Measurements from ENCODE around the gene NSMCE1.
"Not testable (repeated sequence)": the region's sequence is repeated elsewhere in the genome, so short reads cannot be mapped to it uniquely, and the experiment has no call there.

NSMCE1 gene

DNA sequence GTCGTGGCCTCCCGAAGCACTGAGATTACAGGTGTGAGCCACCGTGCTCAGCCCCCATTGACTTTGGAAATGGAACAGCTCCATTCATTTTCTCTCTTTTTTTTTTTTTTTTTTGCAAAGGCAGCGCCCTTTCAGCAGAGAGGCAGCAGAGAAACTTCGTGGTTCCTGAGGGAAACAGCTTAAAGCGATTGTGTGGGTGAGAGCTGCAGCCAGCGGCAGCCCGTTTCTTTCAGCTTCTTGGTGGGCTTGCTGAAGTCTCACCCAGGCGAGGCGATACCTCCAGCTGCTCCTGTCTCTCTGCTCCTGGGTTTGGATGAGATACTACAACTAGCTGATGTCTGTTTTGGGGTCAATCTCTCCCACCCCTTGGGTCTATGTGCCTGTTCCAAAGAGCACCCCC is 57.5 kb downstream of the NSMCE1 start:
- no peak for DNase-seq

DNA sequence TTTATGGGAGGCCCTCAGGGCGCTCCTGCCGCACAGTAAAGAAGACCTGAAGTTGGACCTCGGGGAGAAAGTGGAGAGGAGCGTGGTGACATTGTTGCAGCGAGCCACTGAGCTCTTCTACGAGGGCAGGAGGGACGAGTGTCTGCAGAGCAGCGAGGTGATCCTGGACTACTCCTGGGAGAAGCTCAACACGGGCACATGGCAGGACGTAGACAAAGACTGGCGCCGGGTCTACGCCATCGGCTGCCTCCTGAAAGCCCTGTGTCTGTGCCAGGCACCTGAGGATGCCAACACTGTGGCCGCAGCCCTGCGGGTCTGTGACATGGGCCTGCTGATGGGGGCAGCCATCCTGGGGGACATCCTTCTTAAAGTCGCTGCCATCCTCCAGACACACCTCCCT is 58.4 kb downstream of the NSMCE1 start:
- no peak for DNase-seq

DNA sequence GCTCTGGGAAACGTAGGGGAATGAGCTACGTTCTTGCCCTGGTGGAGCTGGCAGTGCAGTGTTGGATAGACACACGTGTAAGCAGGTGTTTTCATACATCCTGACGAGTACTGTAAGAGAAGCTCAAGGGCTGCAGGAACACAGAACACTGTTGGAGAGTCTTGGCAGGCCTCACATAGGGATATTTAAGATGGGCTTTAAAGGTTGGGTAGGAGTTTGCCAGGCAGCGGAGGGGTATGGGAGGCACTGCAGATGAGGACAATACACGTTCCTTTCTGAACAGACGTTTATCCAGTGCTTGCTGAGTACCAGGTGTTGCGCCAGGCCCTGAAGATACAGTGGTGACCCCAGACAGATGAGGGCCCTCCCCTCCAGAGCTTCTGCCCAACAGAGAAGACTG is 59.0 kb downstream of the NSMCE1 start:
- DNase-seq: no peak

GRCh38 chr16:27208796-27209195 is 59.8 kb downstream of the NSMCE1 start:
- DNase-seq: no peak

GRCh38 chr16:27208081-27208680 is 60.4 kb downstream of the NSMCE1 start:
- no peak for DNase-seq

DNA sequence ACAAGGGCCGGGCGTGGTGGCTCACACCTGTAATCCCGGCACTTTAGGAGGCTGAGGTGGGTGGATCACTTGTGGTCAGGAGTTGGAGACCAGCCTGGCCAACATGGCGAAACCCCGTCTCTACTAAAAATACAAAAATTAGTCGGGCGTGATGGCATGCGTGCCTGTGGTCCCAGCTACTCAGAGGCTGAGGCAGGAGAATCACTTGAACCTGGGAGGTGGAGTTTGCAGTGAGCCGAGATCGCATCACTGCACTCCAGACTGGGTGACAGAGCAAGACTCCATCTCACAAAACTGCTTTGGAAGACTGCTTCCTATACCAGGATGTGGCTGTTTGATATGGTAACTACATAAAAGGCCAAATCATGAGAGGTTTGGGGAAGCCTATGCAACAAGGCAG is 61.5 kb downstream of the NSMCE1 start:
- DNase-seq: not testable (repeated sequence)

DNA sequence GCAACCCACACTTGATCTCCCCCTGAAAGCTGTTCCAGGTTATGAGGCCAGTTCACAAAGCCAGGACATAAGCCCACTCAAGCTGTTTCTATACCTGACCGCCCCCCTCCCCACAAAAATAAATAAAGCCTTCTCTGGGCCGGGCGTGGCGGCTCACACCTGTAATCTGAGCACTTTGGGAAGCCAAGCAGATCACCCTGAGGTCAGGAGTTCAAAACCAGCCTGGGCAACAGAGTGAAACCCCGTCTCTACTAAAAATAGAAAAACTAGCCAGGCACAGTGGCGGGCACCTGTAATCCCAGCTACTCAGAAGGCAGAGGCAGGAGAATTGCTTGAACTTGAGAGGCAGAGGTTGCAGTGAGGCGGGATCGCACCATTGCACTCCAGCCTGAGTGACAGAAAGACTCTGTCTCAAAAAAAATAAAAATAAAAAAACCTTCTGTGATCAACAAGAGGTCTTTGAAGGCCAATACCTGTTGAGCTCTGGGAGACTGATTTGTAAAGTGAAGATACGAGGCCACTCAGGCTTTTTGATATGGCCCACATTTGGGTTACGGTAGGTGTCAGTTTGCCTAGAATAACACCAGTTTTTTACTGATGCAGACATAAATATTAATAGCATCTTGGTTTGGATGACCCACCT is 63.0 kb downstream of the NSMCE1 start:
- no peak for DNase-seq

DNA sequence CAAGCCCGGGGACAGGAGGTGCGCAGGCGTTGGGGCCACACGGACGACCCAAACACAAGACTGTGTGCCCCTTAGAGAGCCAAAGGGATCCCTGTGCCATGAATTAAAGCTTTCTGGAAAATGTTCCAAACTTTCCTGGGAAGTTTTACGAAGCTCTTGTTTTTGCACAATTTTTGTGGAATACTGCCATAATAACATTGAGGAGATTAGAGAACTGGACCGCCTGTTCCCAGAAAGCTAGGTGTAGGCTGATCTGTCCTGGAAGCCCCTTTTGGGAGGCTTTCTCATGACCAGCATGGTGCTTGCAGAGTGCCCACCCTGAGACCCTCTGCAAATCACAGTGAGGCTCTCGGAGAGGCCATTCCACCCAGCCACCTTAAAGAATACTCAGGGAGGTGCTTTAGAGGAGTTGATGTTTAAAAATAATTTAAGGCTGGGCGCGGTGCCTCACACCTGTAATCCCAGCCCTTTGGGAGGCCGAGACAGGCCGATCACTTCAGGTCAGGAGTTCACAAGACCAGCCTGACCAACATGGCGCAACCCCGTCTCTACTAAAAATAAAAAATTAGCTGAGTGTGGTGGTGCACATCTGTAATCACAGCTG is 64.2 kb downstream of the NSMCE1 start:
- DNase-seq: no peak

DNA sequence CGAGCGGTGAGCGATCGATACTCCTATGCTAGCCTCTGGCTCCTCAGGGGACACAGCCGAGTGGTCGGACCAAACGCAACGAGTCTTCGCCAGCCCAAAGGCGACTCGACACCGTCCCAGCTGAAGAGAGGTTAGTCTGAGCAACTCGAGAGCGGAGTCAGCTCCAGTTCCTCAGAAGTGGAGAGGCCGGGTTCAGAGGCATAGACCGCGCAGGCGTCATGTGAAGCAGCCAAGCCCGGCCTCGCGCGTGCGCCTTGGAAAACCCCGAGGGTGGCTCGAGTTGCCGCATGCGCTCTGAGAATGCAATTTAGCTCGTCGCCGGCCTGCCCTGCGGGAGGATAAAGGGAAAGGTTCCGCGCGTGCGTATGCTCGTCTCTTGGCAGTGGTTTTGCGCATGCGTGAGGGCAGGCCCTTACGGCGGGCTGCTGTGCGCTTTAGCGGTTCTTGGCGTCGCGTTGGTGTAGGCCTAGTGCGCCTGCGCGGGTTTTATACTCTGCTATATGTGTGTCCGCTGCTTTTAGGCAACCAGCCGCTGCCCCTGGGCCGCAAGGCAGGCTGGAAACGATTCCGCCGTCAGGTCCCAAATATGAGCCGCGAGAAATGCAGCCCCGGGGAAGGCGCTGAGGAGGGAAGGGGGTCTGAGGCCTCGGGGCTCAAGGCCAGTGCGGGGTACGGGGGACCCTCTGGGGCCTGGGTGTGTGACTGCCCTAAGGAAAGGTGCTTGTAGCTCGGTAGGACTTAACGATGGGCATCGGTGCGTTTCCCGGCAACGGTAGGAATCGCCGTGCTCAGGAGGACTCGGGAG is 64.9 kb downstream of the NSMCE1 start, which contains the start of gene KDM8:
Gene KDM8, plus strand, starts transcription at position 20 of the 805 bp plus-strand sequence. CDS start 6,598 bp downstream, outside the sequence.
- peak; percentile 99 for DNase-seq

GRCh38 chr16:27202923-27203506 is 65.6 kb downstream of the NSMCE1 start:
- DNase-seq: no peak

- DNase-seq: not testable (repeated sequence)
These were observed 67.7 kb downstream of the NSMCE1 start for GRCh38 chr16:27200914-27201313.

DNA sequence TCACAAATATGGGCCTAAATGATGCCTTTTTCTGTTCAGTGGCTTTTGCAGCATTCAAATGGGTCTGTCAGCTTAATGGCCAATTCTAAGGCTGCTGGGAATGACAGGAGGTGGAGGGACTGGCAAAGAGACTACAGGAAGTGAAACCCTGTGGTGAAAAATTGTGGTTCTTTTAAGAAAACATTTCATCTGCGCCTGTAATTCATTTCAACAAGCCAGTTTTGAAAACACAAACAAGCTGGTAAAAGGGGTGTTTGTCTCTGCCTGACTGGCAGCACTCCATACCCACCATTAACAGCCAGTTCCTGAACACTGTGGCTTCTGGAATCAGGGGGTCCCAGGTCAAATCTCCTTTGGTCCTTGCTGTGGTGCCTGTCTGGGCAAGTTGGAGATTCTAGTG is 68.8 kb downstream of the NSMCE1 start:
- no peak for DNase-seq

DNA sequence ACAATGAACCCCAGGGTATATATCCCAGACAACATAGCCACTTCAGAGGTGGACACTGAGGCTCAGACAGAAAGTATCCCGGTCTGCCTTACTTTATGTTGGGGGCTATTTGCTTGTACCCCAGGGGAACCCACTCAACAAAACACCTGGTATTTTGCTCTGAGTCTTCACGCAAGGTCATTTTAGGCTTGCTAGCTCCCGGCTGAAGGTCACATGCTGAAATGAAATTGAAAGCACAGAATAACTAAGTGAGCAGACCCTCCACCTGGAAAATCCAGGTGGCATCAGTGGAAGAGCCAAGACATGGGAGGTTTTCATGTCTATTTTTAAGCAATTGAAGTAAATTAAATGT is 69.4 kb downstream of the NSMCE1 start:
- no peak for DNase-seq

GRCh38 chr16:27198451-27199234 is 69.9 kb downstream of the NSMCE1 start:
- DNase-seq: no peak

DNA sequence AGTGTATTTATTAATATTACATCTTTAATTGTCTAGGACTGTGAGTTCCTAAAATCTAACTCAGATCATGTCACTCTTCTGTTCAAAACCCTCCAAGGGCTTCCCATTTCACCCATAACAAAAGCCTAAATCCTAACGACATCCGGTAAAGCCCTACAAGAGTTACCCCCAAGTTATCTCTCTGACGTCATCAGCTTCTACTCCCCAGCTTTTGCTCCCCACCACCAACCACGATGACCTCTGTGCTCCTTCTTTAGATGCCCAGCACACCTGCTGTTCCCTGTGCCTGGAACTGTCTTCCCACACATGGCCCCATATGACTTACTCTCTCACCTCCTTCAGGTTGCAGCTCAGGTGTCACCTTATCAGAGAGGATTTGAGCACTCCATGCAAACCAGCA is 71.6 kb downstream of the NSMCE1 start:
- DNase-seq: no peak

DNA sequence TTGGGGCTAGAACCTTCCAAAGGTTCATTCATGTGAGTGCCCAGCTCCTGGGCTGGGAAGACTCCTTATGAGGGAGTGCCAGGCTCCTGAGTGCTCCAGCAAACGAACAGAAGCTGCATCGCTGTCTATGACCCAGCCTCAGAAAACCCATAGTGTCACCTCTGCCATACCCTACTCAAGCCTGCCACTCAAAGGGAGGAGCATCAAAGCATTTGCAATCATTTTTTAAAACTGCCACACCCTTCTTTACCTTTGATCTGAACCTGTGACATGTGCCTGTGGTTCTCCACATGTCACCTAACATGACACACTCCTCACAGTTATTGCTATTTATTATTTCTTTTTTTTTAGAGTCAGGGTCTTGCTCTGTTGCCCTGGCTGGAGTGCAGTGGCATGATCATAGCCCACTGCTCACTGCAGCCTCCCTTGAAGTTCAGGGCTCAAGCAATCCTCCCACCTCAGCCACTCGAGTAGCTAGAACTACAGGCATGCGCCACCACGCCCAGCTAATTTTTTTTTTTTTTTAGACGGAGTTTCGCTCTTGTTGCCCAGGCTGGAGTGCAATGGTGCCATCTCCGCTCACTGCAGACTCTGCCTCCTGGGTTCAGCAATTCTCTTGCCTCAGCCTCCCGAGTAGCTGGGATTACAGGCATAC is 72.5 kb downstream of the NSMCE1 start:
- no peak for DNase-seq

- DNase-seq: no peak
These were observed 73.4 kb downstream of the NSMCE1 start for GRCh38 chr16:27195076-27195741.

DNA sequence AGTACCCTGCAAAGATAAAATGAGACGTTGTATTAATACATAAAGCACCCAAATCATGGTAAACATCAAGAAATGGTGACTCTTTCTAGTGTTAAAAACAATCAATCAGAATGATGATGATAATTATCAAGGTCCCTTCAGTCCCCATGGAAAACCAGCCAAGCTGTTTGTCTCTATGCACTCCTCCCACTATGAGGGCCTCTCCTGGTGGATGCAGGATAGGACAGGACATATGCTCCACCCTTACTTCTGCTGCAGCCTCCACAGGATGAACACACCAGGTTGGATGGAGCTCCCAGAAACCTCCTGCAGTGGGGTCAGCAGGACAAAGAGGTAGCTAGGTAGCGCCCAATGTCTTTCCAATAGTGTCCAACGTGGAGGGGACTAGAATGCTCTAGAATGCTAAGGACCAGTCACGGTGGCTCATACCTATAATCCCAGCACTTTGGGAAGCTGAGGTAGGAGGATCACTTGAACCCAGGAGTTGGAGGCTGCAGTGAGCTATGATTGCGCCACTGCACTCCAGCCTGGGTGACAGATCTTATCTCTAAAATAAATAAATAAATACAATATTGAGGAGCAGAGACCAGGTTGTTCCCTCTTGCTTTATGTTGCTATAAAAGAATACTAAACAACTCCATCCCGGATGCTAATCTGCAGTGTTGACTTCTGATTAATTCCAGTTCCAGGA is 75.1 kb downstream of the NSMCE1 start:
- no peak for DNase-seq

DNA sequence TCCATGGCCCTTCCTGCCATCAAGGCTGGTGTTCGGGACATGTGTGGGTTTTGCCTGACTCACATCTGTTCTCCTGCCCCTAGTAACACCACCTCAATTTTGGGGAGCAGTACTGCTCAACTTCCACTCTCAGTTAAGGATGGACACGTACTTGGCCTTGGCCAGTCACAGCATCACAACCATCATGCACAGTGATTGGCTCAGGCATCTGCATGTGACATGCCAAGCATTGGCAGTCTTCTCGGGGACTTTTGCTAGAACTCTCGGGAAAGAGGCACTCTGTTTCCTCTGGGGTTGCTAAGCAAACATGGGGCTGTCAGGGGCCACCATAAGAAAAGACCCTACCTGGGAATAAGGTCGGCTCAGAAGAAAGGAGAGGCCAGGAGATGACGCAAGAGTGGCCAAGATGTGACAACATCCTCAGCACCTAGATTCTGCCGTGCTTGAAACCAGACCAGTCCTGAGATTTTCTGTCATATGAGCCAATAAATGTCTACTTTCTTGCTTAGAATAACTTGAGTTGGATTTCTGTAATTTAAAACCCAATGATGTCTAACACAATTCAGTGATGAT is 77.1 kb downstream of the NSMCE1 start:
- no peak for DNase-seq

DNA sequence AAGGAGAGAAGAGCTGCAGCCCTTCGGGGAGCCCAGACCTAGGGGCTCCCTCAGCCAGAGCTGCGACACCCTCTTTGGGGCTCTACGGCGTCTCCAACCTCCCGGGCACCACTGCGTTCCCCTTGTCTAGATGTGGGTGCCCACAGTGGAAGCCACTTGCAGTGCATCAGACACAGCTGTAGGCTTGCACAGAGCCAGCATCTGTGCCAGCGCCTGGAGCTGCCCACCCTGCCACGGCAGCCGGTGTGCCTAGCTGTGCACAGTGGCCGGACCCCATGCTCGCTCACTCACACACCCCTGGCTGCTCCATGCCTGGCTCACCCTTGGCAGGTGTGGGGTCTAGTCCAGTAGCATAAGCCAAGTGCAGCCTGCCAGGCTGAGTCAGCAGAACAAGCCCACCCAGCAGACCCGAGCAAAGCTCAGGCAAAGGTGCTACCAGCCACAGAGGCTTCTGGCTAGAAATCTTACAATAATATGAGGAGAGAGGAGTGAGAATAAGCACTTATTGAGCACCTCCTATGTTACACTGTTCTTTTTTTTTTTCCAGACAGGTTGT is 78.2 kb downstream of the NSMCE1 start:
- no peak for DNase-seq

All from NCI-H524 treated with DMSO at 0.1 percent for 48 hours (cell line).